ENCODE results near the gene LBHD1. TPM values are rescaled to one million over a fixed set of nuclear protein-coding genes. Genes with fewer than 3 reads are reported as not detected.

Gene LBHD1
- total and polyA plus RNA-seq, 2 of the 13 experiments (the other 11 are each of a cell fraction or from before 2014, with no cell fraction given) = 3.2 to 3.7 TPM

- no peak for TF ChIP-seq E2F1 (CRISPR knock-in tag; IDR thresholded peaks at IDR 0.05)
- no peak for TF ChIP-seq CHD2 (IDR thresholded peaks at IDR 0.05; ENCODE audit: low read depth, low read length)
- no peak for TF ChIP-seq NFIB (CRISPR knock-in tag; IDR thresholded peaks at IDR 0.05; ENCODE audit: borderline replicate concordance)
- TF ChIP-seq MTERF4 (CRISPR knock-in tag; IDR thresholded peaks at IDR 0.05) = no peak
- TF ChIP-seq ATF7-NPFF (CRISPR knock-in tag; IDR thresholded peaks at IDR 0.05; ENCODE audit: low read depth) = no peak
- TF ChIP-seq HOXA9 (CRISPR knock-in tag; IDR thresholded peaks at IDR 0.05; ENCODE audit: borderline replicate concordance) = no peak
- TF ChIP-seq AGO2 (optimal IDR thresholded peaks at IDR 0.05; ENCODE audit: low read depth, low read length) = peak; percentile 92
- TF ChIP-seq RFXAP (CRISPR knock-in tag; IDR thresholded peaks at IDR 0.05; ENCODE audit: borderline replicate concordance) = no peak
Measured at GRCh38 chr11:62709247-62710000, 37.4 kb upstream of the LBHD1 start (continued).

GRCh38 chr11:62708793-62709192, 36.7 kb upstream of the LBHD1 start:
- H3K27ac ChIP-seq (ENCODE audit: extremely low read length, insufficient read depth, low read length) = no peak overlapping the region

More at GRCh38 chr11:62708793-62709192, 36.7 kb upstream of the LBHD1 start:
- Histone ChIP-seq H2AFZ (ENCODE audit: low read length) (no peak overlapping the region), H3K4me1 (ENCODE audit: insufficient read depth, low read length) (peaks cover 18% of the 10 kb centered on the region), H3K4me3 (replicated peaks in 1 of 3; ENCODE audit: insufficient read depth in 1 of 3, low read depth in 2 of 3, low read length in 3 of 3) (no peak overlapping the region), H3K4me2 (ENCODE audit: low read depth, low read length) (no peak overlapping the region), H4K20me1 (ENCODE audit: insufficient read depth, low read length) (peaks cover 6% of the 10 kb centered on the region; the same call in 1 of the 2 replicates), H3K9ac (ENCODE audit: insufficient read depth, low read depth, low read length) (no peak overlapping the region), H3K27me3 (ENCODE audit: control insufficient read depth in 1 of 2, insufficient read depth in 2 of 2, low read length in 2 of 2) (no peaks in the 10 kb centered on the region), H3K36me3 (replicated peaks in 1 of 2; ENCODE audit: control insufficient read depth in 1 of 2, insufficient read depth in 2 of 2, low read length in 2 of 2) (peaks cover 7 to 48% of the 10 kb centered on the region in 2 experiments), H3K9me3 (ENCODE audit: low read length) (no peaks in the 10 kb centered on the region), H3K79me2 (ENCODE audit: insufficient read depth, low read length) (no peaks in the 10 kb centered on the region)
- ChIA-PET POLR2A (interaction anchor here (1.4 to 4.3 kb wide), 2 partner anchors 18 to 45 kb away, joined by 4 to 27 read pairs; partner anchors contain the start of genes HNRNPUL2 and ZBTB3), CTCF (ENCODE audit: low intra/inter-chr PET ratio, low total read pairs) (no interaction called here)
- WGBS (ENCODE audit: low lambda C conversion rate) = 96% methylated on average over 7 of the region's 7 CpGs
- intact Hi-C loops (cut with micrococcal nuclease; ENCODE audit: unreplicated experiment) (no loop called here), in situ Hi-C loops (cut with HindIII; ENCODE audit: extremely low pct_ligation_motif_present, low pct_unique_long_range_greater_than_20kb) (loop anchor here (10.0 kb wide), 1 partner anchor 314 kb away; no protein-coding TSS in a partner anchor)
- no TSS peak for BruUV-seq (replicated peaks)
- ATAC-seq = no peak
- no peak for DNase-seq (ENCODE audit: low spot score)
- TF ChIP-seq ADNP (CRISPR knock-in tag; IDR thresholded peaks at IDR 0.05) (no peak), CSRNP2 (CRISPR knock-in tag; conservative IDR thresholded peaks at IDR 0.05; ENCODE audit: low read depth) (no peak), ZNF331 (CRISPR knock-in tag; IDR thresholded peaks at IDR 0.05) (no peak), NR2C2 (CRISPR knock-in tag; IDR thresholded peaks at IDR 0.05; ENCODE audit: borderline replicate concordance) (no peak), POLR2G (IDR thresholded peaks at IDR 0.05; ENCODE audit: low read depth, low read length) (0 out of 2 replicates have a peak, but pooled peaks have one; percentile 5)
- no peak for FAIRE-seq

Measured in HepG2 (cell line).